GM12872 (cell line): Measurements from ENCODE around the gene DOCK1.

Source experiments
- CTCF ChIP-seq: IDR thresholded peaks from 3 replicates; pipeline ENCODE4 v1.5.1; 2011; ENCODE audit warnings: low read depth, mild to moderate bottlenecking, low read length, moderate library complexity; ENCODE audit not compliant: insufficient read depth

Gene DOCK1

GRCh38 chr10:127088908-127089307, 183.7 kb downstream of the DOCK1 start:
- TF ChIP-seq CTCF = no peak

- no peak for TF ChIP-seq CTCF
Measured at GRCh38 chr10:127089446-127089845, 184.2 kb downstream of the DOCK1 start.

GRCh38 chr10:127090138-127090537, 184.9 kb downstream of the DOCK1 start:
- TF ChIP-seq CTCF = no peak

- TF ChIP-seq CTCF = no peak
Measured at GRCh38 chr10:127091354-127091753, 186.1 kb downstream of the DOCK1 start.

- TF ChIP-seq CTCF = no peak
Measured at GRCh38 chr10:127092916-127093315, 187.7 kb downstream of the DOCK1 start.

- TF ChIP-seq CTCF = no peak
Measured at GRCh38 chr10:127094984-127095383, 189.8 kb downstream of the DOCK1 start.

- no peak for TF ChIP-seq CTCF
Measured at GRCh38 chr10:127100983-127101615, 195.9 kb downstream of the DOCK1 start.

GRCh38 chr10:127102176-127102575, 196.9 kb downstream of the DOCK1 start:
- TF ChIP-seq CTCF = no peak
